Activated T-cell treated with anti-CD3 and anti-CD28 coated beads, Interleukin-2, amount 50 U/mL, for 24 hours (primary cell): Measurements from ENCODE around the gene HRNR.

Experiments
- DNase-seq: peaks from one replicate; pipeline ENCODE4 v3.0.0-alpha.2; 2020
- H3K27ac Mint-ChIP-seq: 2 replicates; pipeline ENCODE4 v1.8.0; 2020; ENCODE audit warnings: mild to moderate bottlenecking, mixed read lengths
- H3K27me3 Mint-ChIP-seq: 2 replicates; pipeline ENCODE4 v1.8.0; 2020; ENCODE audit warnings: mixed read lengths
- H3K36me3 Mint-ChIP-seq: 2 replicates; pipeline ENCODE4 v1.8.0; 2020; ENCODE audit warnings: low read depth, mixed read lengths
- H3K4me1 Mint-ChIP-seq: 2 replicates; pipeline ENCODE4 v1.8.0; 2020; ENCODE audit warnings: low read depth, mixed read lengths
- H3K4me3 Mint-ChIP-seq: 2 replicates; pipeline ENCODE4 v1.8.0; 2020; ENCODE audit warnings: mild to moderate bottlenecking, moderate library complexity, mixed read lengths
- H3K9me3 Mint-ChIP-seq: 2 replicates; pipeline ENCODE4 v1.8.0; 2020; ENCODE audit warnings: mixed read lengths

The HRNR gene

GRCh38 chr1:152170287-152170905 lies 53.6 kb downstream of the HRNR start:
- H3K27ac Mint-ChIP-seq: no peak overlapping the region
- no peaks in the 10 kb centered on the region for H3K9me3 Mint-ChIP-seq
- peaks cover 3% of the 10 kb centered on the region for H3K27me3 Mint-ChIP-seq
- no peak for DNase-seq
- no peak overlapping the region for H3K4me3 Mint-ChIP-seq
- peaks cover 7% of the 10 kb centered on the region for H3K4me1 Mint-ChIP-seq
- no peaks in the 10 kb centered on the region for H3K36me3 Mint-ChIP-seq

GRCh38 chr1:152169366-152170025 lies 54.5 kb downstream of the HRNR start:
- H3K36me3 Mint-ChIP-seq: no peaks in the 10 kb centered on the region
- no peak overlapping the region for H3K27ac Mint-ChIP-seq
- no peak for DNase-seq
- H3K4me1 Mint-ChIP-seq: peaks cover 8% of the 10 kb centered on the region
- H3K27me3 Mint-ChIP-seq: no peaks in the 10 kb centered on the region
- no peak overlapping the region for H3K4me3 Mint-ChIP-seq
- no peaks in the 10 kb centered on the region for H3K9me3 Mint-ChIP-seq

- no peak overlapping the region for H3K27ac Mint-ChIP-seq
These were observed 55.5 kb downstream of the HRNR start for GRCh38 chr1:152168535-152168868.

GRCh38 chr1:152167835-152168534 lies 56.0 kb downstream of the HRNR start:
- Mint-ChIP-seq H3K4me1 (peaks cover 8% of the 10 kb centered on the region), H3K27me3 (peaks cover 9% of the 10 kb centered on the region), H3K4me3 (no peak overlapping the region), H3K9me3 (no peaks in the 10 kb centered on the region), H3K27ac (no peak overlapping the region), H3K36me3 (no peaks in the 10 kb centered on the region)
- no peak for DNase-seq

More at GRCh38 chr1:152168535-152168868, 55.5 kb downstream of the HRNR start:
- Mint-ChIP-seq H3K9me3 (no peaks in the 10 kb centered on the region), H3K27me3 (peaks cover 4% of the 10 kb centered on the region), H3K4me1 (peaks cover 8% of the 10 kb centered on the region), H3K4me3 (no peak overlapping the region), H3K36me3 (no peaks in the 10 kb centered on the region)
- no peak for DNase-seq

- DNase-seq: no peak
- H3K27me3 Mint-ChIP-seq: peaks cover 9% of the 10 kb centered on the region
- H3K36me3 Mint-ChIP-seq: no peaks in the 10 kb centered on the region
- no peak overlapping the region for H3K27ac Mint-ChIP-seq
- H3K4me3 Mint-ChIP-seq: no peak overlapping the region
- H3K4me1 Mint-ChIP-seq: peaks cover 8% of the 10 kb centered on the region
- H3K9me3 Mint-ChIP-seq: no peaks in the 10 kb centered on the region
These were observed 57.0 kb downstream of the HRNR start for GRCh38 chr1:152166966-152167365.

- DNase-seq: no peak
- H3K36me3 Mint-ChIP-seq: no peaks in the 10 kb centered on the region
- H3K27ac Mint-ChIP-seq: no peak overlapping the region
- no peak overlapping the region for H3K4me3 Mint-ChIP-seq
- peaks cover 9% of the 10 kb centered on the region for H3K27me3 Mint-ChIP-seq
- H3K4me1 Mint-ChIP-seq: peaks cover 8% of the 10 kb centered on the region
- no peaks in the 10 kb centered on the region for H3K9me3 Mint-ChIP-seq
These were observed 58.5 kb downstream of the HRNR start for GRCh38 chr1:152165286-152166077.

GRCh38 chr1:152164517-152165136 lies 59.4 kb downstream of the HRNR start:
- Mint-ChIP-seq H3K4me1 (peaks cover 8% of the 10 kb centered on the region), H3K9me3 (no peaks in the 10 kb centered on the region), H3K27ac (no peak overlapping the region), H3K4me3 (no peak overlapping the region), H3K27me3 (peaks cover 9% of the 10 kb centered on the region), H3K36me3 (no peaks in the 10 kb centered on the region)
- no peak for DNase-seq

GRCh38 chr1:152162792-152163463 lies 61.1 kb downstream of the HRNR start:
- Mint-ChIP-seq H3K27me3 (peaks cover 9% of the 10 kb centered on the region), H3K4me1 (peaks cover 8% of the 10 kb centered on the region)

More at GRCh38 chr1:152162792-152163463, 61.1 kb downstream of the HRNR start:
- DNase-seq: no peak
- no peaks in the 10 kb centered on the region for H3K36me3 Mint-ChIP-seq
- no peaks in the 10 kb centered on the region for H3K9me3 Mint-ChIP-seq
- H3K4me3 Mint-ChIP-seq: no peak overlapping the region
- H3K27ac Mint-ChIP-seq: no peak overlapping the region
